Testis (tissue), 2 donors: Measurements from ENCODE around the gene POP4.

ENCODE experiments used
- POLR2A ChIP-seq: fragments of 450-650 bp; IDR thresholded peaks from one replicate; pipeline ENCODE4 v1.6.1; 2017; ENCODE audit warnings: antibody characterized with exemption, mild to moderate bottlenecking, moderate library complexity
- TF ChIP-seq, protein P1 (sequence below), 3 experiments: fragments of 450-650 bp in 2 of 3; fragments of 200-600 bp in 1 of 3; sonication (generic) in 1 of 3; IDR thresholded peaks; one replicate each; pipeline ENCODE4 v1.5.1; 2016 to 2019; ENCODE audit warnings: antibody characterized with exemption in 3 of 3, mild to moderate bottlenecking in 2 of 3, moderate library complexity in 1 of 3

GRCh38 chr19:29583196-29583999 lies 22.7 kb upstream of the POP4 start:
- TF ChIP-seq, protein P1, sequence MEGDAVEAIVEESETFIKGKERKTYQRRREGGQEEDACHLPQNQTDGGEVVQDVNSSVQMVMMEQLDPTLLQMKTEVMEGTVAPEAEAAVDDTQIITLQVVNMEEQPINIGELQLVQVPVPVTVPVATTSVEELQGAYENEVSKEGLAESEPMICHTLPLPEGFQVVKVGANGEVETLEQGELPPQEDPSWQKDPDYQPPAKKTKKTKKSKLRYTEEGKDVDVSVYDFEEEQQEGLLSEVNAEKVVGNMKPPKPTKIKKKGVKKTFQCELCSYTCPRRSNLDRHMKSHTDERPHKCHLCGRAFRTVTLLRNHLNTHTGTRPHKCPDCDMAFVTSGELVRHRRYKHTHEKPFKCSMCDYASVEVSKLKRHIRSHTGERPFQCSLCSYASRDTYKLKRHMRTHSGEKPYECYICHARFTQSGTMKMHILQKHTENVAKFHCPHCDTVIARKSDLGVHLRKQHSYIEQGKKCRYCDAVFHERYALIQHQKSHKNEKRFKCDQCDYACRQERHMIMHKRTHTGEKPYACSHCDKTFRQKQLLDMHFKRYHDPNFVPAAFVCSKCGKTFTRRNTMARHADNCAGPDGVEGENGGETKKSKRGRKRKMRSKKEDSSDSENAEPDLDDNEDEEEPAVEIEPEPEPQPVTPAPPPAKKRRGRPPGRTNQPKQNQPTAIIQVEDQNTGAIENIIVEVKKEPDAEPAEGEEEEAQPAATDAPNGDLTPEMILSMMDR (IDR thresholded peaks at IDR 0.05) = no peak
- TF ChIP-seq POLR2A = no peak
